Renal cortex interstitium (tissue), 11 donors: Measurements from ENCODE around the gene CEP170. TPM values are rescaled to one million over a fixed set of nuclear protein-coding genes. Genes with fewer than 3 reads are reported as not detected.
A peak's percentile ranks its signal among the peaks of the same experiment; 100 is the strongest.
"Not testable (repeated sequence)": the region's sequence is repeated elsewhere in the genome, so short reads cannot be mapped to it uniquely, and the experiment has no call there.

Experiments used
- DNase-seq, 11 donors: peaks; one replicate each; pipeline ENCODE4 v3.0.0-alpha.2; 2013; ENCODE audit warnings: low read depth in 9 of 11, low spot score in 4 of 11; ENCODE audit errors: extremely low read depth in 1 of 11
- polyA plus RNA-seq, 3 donors: library from polyadenylated mRNA; unstranded; fragments of 120-200 nt; gene quantifications; one replicate each; pipeline ENCODE4 v1.2.1, GENCODE V29; 2013; ENCODE audit not compliant: insufficient read length in 3 of 3

The CEP170 gene
- polyA plus RNA-seq, 3 donors, result 57.4 to 65.0 (median 58.0) TPM

- DNase-seq, result not testable (repeated sequence)
Measured at GRCh38 chr1:243201316-243201715, 53.8 kb downstream of the CEP170 start.

- DNase-seq, result not testable (repeated sequence)
Measured at GRCh38 chr1:243197524-243197923, 57.6 kb downstream of the CEP170 start.

- not testable (repeated sequence) for DNase-seq
Measured at GRCh38 chr1:243193330-243193729, 61.8 kb downstream of the CEP170 start.

GRCh38 chr1:243186201-243186995, 68.7 kb downstream of the CEP170 start:
- not testable (repeated sequence) for DNase-seq

- DNase-seq, result not testable (repeated sequence)
Measured at GRCh38 chr1:243184787-243185186, 70.3 kb downstream of the CEP170 start.

GRCh38 chr1:243183661-243184060, 71.4 kb downstream of the CEP170 start:
- DNase-seq, result not testable (repeated sequence)

- DNase-seq, result not testable (repeated sequence)
Measured at GRCh38 chr1:243183176-243183575, 71.9 kb downstream of the CEP170 start.

- DNase-seq, result no peak
Measured at GRCh38 chr1:243179720-243180119, 75.4 kb downstream of the CEP170 start.

GRCh38 chr1:243177792-243178191, 77.3 kb downstream of the CEP170 start:
- DNase-seq, result not testable (repeated sequence)

GRCh38 chr1:243173758-243174369, 81.2 kb downstream of the CEP170 start:
- DNase-seq, result not testable (repeated sequence)

GRCh38 chr1:243164911-243165310, 90.2 kb downstream of the CEP170 start:
- not testable (repeated sequence) for DNase-seq

- not testable (repeated sequence) for DNase-seq
Measured at GRCh38 chr1:243150906-243151305, 104.2 kb downstream of the CEP170 start.

- not testable (repeated sequence) for DNase-seq
Measured at GRCh38 chr1:243149120-243149519, 106.0 kb downstream of the CEP170 start.

GRCh38 chr1:243147351-243147750, 107.7 kb downstream of the CEP170 start:
- not testable (repeated sequence) for DNase-seq

- DNase-seq, result not testable (repeated sequence)
Measured at GRCh38 chr1:243140498-243140897, 114.6 kb downstream of the CEP170 start.

GRCh38 chr1:243122876-243123409, 132.1 kb downstream of the CEP170 start:
- DNase-seq, result peak in 1 of 11 donors; percentile 8

GRCh38 chr1:243121939-243122338, 133.1 kb downstream of the CEP170 start:
- DNase-seq, result not testable (repeated sequence)

- not testable (repeated sequence) for DNase-seq
Measured at GRCh38 chr1:243118601-243119322, 136.3 kb downstream of the CEP170 start.

GRCh38 chr1:243116187-243116586, 138.9 kb downstream of the CEP170 start:
- DNase-seq, result not testable (repeated sequence)
